ENCODE data around the gene ATMIN.

ATMIN gene

GRCh38 chr16:81006813-81007695 is 28.6 kb upstream of the ATMIN start, which contains the start of the genes CENPN and CMC2:
CENPN (plus strand) TSS chr16:81007214; CDS start chr16:81011940, 4,726 bp downstream.
CMC2 (minus strand) TSS chr16:81006885; CDS start chr16:80997394, 9,491 bp downstream.
- DNase-seq, result peak; percentile 91 to 94 (median 94)

DNA sequence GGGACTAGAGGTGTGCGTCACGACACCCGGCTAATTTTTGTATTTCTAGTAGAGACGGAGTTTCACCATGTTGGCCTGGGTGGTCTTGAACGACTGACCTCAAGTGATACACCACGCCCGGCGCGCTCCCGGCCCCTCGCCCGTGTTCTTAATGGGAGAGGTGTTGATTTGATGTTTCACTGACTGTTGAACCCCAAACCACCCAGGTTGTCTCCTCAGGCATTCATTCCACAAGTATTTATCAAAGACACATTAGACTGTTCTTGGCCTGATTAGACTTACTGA is 27.2 kb upstream of the ATMIN start:
- no peak for DNase-seq

DNA sequence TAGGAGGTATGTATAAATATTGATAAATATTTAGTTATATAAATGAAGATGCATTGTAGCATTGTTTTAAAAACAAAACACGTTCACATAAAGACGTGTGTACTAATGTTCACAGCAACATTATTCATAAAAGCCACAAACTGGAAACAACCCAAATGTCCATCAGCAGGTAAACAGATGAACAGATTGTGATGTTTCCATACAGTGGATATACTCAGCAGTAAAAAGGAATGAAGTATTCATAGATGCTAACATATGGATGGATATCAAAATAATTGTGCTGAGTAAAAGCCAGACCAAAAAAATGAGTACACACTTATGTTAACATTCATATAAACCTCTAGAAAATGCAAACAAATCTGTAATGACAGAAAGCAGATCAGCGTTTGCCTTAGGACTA is 22.7 kb upstream of the ATMIN start:
- no peak for DNase-seq

GRCh38 chr16:81014672-81015071 is 21.0 kb upstream of the ATMIN start:
- no peak for DNase-seq

- DNase-seq, result no peak
Observed at GRCh38 chr16:81018496-81018895, 17.1 kb upstream of the ATMIN start.

DNA sequence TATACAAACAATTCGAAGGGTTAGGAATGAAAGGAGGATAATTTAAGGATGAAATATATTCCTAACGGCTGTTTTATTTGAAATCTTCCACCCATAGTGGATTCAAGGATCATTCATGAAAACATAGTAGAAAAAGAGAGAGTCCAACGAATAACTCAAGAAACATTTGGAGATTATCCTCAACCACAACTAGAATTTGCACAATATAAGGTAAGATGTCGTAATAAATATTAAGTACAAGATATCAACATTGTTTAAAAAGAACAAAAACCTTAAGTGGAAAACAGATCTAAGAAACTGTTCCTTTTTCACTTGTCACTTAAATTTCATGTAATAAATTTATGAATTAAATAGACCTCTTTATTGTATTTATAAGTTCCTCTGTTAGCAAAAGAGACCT is 9.2 kb upstream of the ATMIN start:
- no peak for DNase-seq

- DNase-seq, result no peak
Observed at GRCh38 chr16:81029930-81030604, 5.6 kb upstream of the ATMIN start.

GRCh38 chr16:81035975-81036750 is 521 bp downstream of the ATMIN start:
- peak; percentile 23 to 56 (median 30) for DNase-seq

DNA sequence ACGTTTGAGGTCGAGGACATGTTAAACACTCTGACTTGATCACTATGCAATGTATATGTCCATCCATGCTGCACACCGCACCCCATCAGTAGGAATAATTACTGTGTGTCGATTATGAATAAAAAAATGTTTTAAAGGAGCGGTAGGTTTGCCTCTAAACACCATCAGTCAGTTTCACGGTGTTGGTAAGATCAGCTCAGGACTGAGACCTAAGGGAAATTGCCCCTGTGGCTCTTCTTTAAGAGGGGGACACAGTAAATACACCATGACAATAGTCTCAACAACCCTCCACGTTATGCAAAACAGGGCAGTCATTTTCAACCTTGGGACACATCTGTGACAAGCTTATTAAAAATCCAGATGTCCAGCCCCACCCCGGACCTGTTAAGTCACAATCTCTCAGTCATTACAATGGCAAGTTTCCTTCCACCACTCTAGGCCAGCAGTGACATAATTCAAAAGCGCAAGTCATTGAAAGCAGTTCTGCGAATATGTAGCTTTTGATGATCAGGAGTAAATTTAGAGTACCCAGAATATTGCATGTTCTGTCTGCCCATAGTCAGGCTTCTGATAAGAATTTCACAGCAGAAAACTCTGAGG is 1.2 kb downstream of the ATMIN start:
- DNase-seq, result no peak

GRCh38 chr16:81040131-81040530 is 4.5 kb downstream of the ATMIN start:
- DNase-seq, result no peak

GRCh38 chr16:81040842-81041241 is 5.2 kb downstream of the ATMIN start:
- no peak for DNase-seq

GRCh38 chr16:81041696-81042095 is 6.1 kb downstream of the ATMIN start:
- DNase-seq, result no peak

DNA sequence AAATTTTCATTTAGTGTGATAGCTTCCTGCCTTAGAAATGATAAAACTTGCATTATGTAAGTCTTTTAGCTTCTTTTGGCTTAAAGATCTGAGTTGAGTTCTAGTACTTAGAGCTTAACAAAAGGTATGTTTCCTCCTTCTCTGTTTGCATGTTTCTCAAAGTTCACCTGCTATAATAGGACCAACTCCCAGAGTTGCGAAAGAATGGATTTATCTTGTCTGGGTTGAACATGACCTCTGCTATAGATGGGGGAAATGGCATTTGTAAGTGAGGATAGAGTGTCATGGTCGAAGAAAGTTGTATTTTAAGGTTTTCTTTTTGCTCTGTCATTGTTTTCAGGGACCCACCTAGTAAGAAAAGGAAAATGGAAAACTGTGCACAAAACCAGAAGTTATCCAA is 7.2 kb downstream of the ATMIN start:
- no peak for DNase-seq

- no peak for DNase-seq
Observed at GRCh38 chr16:81053761-81054160, 18.1 kb downstream of the ATMIN start.

GRCh38 chr16:81060576-81061306 is 25.1 kb downstream of the ATMIN start:
- DNase-seq, result no peak

- no peak for DNase-seq
Observed at GRCh38 chr16:81061307-81061640, 25.6 kb downstream of the ATMIN start.

DNA sequence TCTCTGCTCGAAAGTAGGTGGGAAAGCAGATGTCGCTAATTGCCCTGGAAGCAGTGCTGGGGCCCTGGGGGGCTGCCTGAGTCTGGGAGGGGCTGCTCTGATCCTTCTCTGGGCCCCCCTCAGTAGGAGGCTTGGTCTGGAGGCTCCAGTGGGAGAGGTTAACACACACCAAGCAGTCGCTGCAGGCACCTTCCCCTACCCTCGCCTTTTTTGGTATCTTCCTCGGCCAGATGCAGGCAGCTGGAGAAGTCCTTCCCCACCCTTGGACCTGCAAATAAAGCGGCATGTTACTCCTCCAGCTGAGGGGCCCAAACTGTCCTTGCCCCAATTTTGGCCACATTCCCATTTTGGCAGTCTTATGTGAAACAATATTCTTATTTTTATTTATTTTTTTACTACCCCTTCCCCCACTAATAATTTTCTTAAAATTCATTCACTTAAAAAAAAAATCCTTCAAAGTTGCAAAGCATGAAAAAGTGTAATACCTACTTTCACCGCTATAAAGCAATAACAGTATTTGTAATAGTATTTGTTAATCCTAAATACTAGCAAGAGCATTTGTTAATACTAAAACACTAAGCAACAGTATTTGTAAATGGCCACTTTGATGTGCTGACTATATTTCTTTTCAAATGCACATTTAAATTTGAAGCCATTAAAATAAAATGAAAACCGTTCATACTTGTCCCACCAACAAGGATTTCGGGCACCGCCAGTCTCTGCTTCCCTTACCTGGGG is 26.4 kb downstream of the ATMIN start:
- DNase-seq, result no peak

- no peak for DNase-seq
Observed at GRCh38 chr16:81066681-81067080, 31.0 kb downstream of the ATMIN start.

DNA sequence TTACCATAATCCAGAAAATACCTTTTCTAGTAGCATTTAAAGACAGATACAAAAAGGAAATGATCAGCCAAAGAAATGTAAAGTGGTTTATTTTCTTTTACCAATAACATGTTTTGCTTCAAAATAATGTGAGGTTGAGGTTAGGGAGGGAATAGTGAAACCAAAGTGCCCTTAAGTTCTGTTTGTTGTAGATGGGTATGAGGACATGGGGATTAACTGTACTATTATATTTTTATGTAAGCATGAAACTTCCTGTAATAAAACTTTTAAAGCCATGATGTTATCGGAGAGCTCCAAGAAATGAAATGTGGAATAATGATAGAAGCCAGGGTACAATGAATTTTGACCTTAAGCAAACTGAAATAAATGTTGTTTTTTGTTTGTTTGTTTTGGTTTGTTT is 31.5 kb downstream of the ATMIN start:
- DNase-seq, result no peak

DNA sequence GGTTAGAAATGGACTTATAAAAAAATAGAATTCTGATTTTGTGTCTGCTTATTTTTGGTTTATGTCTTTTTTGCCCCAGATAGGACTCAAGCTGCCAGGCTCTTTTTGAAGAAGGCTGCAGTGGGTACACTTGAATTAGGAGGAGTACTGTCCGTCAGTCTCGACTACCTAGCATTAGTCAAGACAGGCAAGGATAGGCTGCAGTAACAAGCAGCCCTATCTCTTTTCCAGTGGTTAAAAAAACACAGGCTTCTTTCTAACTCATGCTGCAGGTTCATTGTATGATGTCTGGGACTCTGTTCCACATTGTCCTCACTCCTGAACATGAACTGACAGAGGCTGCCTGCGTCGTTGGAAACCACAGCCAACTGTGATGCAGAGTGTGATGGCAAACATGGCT is 33.4 kb downstream of the ATMIN start:
- DNase-seq, result no peak

DNA sequence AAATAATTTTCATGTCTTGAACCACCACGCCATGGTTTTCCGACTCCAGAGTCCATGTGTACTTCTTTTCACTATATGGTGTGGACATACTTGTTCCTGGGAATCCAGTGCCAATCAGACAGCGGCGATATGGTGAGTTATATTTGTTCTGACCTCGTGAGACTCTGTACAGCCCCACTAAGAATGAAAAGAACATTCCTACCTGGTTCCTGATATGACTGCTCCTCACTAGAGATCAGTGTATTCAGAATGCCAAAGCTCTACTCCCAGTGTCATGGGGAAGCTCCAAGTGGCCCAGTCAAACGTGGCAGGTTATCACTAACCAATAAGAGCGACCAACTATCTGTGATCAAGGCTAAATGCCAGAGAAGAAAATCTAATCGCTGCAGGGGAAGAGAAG is 35.3 kb downstream of the ATMIN start:
- no peak for DNase-seq

DNA sequence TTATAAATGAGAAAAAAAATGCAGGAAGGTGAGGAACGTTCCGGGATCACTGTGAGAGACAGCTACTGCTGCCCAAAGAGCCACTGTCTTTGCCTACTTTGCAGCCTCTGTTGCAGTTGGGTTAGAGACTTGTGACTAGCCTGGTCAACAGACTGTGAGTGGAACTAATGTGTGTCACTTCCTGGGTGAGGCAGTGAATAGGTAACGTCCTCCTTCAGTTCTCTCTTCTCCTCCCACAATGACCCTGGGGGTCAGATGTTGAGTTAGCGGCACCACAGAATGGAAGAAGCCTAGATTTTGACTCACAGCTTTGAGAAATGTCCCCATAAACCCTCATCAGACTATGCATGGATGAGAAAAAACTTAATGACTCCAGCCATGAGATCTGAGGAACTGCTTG is 36.2 kb downstream of the ATMIN start:
- DNase-seq, result no peak
